Immature natural killer cell (primary cell): ENCODE results near the gene IER3. TPM values are rescaled to one million over a fixed set of nuclear protein-coding genes. Genes with fewer than 3 reads are reported as not detected.
"Not testable (repeated sequence)": the region's sequence is repeated elsewhere in the genome, so short reads cannot be mapped to it uniquely, and the experiment has no call there.

ENCODE experiments used
- DNase-seq, 3 donors: peaks; one replicate each; pipeline ENCODE4 v3.0.0; 2022; ENCODE audit warnings: mixed read lengths in 1 of 3
- H3K27ac Mint-ChIP-seq, 6 donors: one replicate each; pipeline ENCODE4 v1.8.0; 2020; ENCODE audit warnings: mixed read lengths in 6 of 6, mild to moderate bottlenecking in 5 of 6, inconsistent platforms in 4 of 6, moderate library complexity in 3 of 6
- H3K27me3 Mint-ChIP-seq, 3 donors: one replicate each; pipeline ENCODE4 v1.8.0; 2020 to 2021; ENCODE audit warnings: low read depth in 3 of 3, mild to moderate bottlenecking in 3 of 3, mixed read lengths in 3 of 3, moderate library complexity in 3 of 3, inconsistent platforms in 1 of 3
- H3K36me3 Mint-ChIP-seq, 3 donors: one replicate each; pipeline ENCODE4 v1.8.0; 2020; ENCODE audit warnings: mixed read lengths in 3 of 3, inconsistent platforms in 2 of 3, mild to moderate bottlenecking in 2 of 3
- H3K4me1 Mint-ChIP-seq, 2 donors: one replicate each; pipeline ENCODE4 v1.8.0; 2020; ENCODE audit warnings: inconsistent platforms in 2 of 2, mild to moderate bottlenecking in 2 of 2, mixed read lengths in 2 of 2, moderate library complexity in 1 of 2
- H3K4me3 Mint-ChIP-seq, 5 donors: one replicate each; pipeline ENCODE4 v1.8.0; 2020; ENCODE audit warnings: mild to moderate bottlenecking in 5 of 5, mixed read lengths in 5 of 5, inconsistent platforms in 3 of 5, moderate library complexity in 3 of 5
- H3K9me3 Mint-ChIP-seq, 6 donors: one replicate each; pipeline ENCODE4 v1.8.0; 2020; ENCODE audit warnings: mild to moderate bottlenecking in 6 of 6, mixed read lengths in 6 of 6, inconsistent platforms in 4 of 6, moderate library complexity in 3 of 6
- polyA plus RNA-seq, 3 donors: library from polyadenylated mRNA; unstranded; fragments of 300-500 nt; fragmentation: Illumina TruSeq; gene quantifications; one replicate each; pipeline ENCODE4 v1.2.3, GENCODE V29; 2021

Gene IER3
- polyA plus RNA-seq, 3 donors from 2014 or later = 1.0 to 2.7 (median 1.6) TPM

GRCh38 chr6:30764490-30765043, 20.2 kb upstream of the IER3 start:
- not testable (repeated sequence) for H3K4me3 Mint-ChIP-seq, H3K27ac Mint-ChIP-seq, DNase-seq, H3K9me3 Mint-ChIP-seq, H3K36me3 Mint-ChIP-seq, H3K27me3 Mint-ChIP-seq
- H3K4me1 Mint-ChIP-seq = peaks cover 15 to 18% of the 10 kb centered on the region in 2 donors

GRCh38 chr6:30763618-30764489, 19.5 kb upstream of the IER3 start:
- DNase-seq = no peak
- no peak overlapping the region for H3K4me3 Mint-ChIP-seq
- no peaks in the 10 kb centered on the region for H3K9me3 Mint-ChIP-seq
- H3K36me3 Mint-ChIP-seq = peaks cover 0 to 7% (median 0%) of the 10 kb centered on the region in 3 donors
- H3K4me1 Mint-ChIP-seq = peaks cover 8 to 11% of the 10 kb centered on the region in 2 donors
- peaks cover 2 to 5% (median 2%) of the 10 kb centered on the region in 3 donors for H3K27me3 Mint-ChIP-seq
- H3K27ac Mint-ChIP-seq = no peak overlapping the region

- Mint-ChIP-seq H3K4me1 (peaks cover 3 to 4% of the 10 kb centered on the region in 2 donors), H3K36me3 (peaks cover 0 to 7% (median 0%) of the 10 kb centered on the region in 3 donors), H3K27ac (no peak overlapping the region), H3K27me3 (peaks cover 2 to 5% (median 2%) of the 10 kb centered on the region in 3 donors), H3K9me3 (no peaks in the 10 kb centered on the region), H3K4me3 (no peak overlapping the region)
- no peak for DNase-seq
Measured at GRCh38 chr6:30763155-30763617, 18.8 kb upstream of the IER3 start.

GRCh38 chr6:30761791-30762429, 17.6 kb upstream of the IER3 start:
- H3K27me3 Mint-ChIP-seq = peaks cover 2 to 5% (median 4%) of the 10 kb centered on the region in 3 donors
- no peak for DNase-seq
- H3K4me1 Mint-ChIP-seq = no peaks in the 10 kb centered on the region
- no peaks in the 10 kb centered on the region for H3K9me3 Mint-ChIP-seq
- H3K36me3 Mint-ChIP-seq = peaks cover 0 to 7% (median 0%) of the 10 kb centered on the region in 3 donors
- H3K4me3 Mint-ChIP-seq = no peak overlapping the region
- H3K27ac Mint-ChIP-seq = no peak overlapping the region

GRCh38 chr6:30760549-30760948, 16.2 kb upstream of the IER3 start:
- no peaks in the 10 kb centered on the region for H3K9me3 Mint-ChIP-seq
- peaks cover 2 to 5% (median 2%) of the 10 kb centered on the region in 3 donors for H3K27me3 Mint-ChIP-seq
- DNase-seq = no peak
- H3K4me3 Mint-ChIP-seq = no peak overlapping the region
- no peaks in the 10 kb centered on the region for H3K4me1 Mint-ChIP-seq
- peaks cover 0 to 7% (median 0%) of the 10 kb centered on the region in 3 donors for H3K36me3 Mint-ChIP-seq
- no peak overlapping the region for H3K27ac Mint-ChIP-seq

- Mint-ChIP-seq H3K9me3 (no peaks in the 10 kb centered on the region), H3K27me3 (peaks cover 2 to 5% (median 2%) of the 10 kb centered on the region in 3 donors), H3K4me1 (no peaks in the 10 kb centered on the region), H3K36me3 (peaks cover 0 to 7% (median 0%) of the 10 kb centered on the region in 3 donors), H3K27ac (no peak overlapping the region), H3K4me3 (peak overlapping the region in 1 of 5 donors; percentile 18)
- no peak for DNase-seq
Measured at GRCh38 chr6:30759575-30760239, 15.4 kb upstream of the IER3 start.

- no peaks in the 10 kb centered on the region for H3K9me3 Mint-ChIP-seq
- H3K27ac Mint-ChIP-seq = no peak overlapping the region
Measured at GRCh38 chr6:30757261-30757904, 13.0 kb upstream of the IER3 start.

GRCh38 chr6:30756405-30757003, 12.2 kb upstream of the IER3 start:
- H3K27me3 Mint-ChIP-seq, DNase-seq, H3K9me3 Mint-ChIP-seq, H3K4me1 Mint-ChIP-seq, H3K4me3 Mint-ChIP-seq, H3K27ac Mint-ChIP-seq, H3K36me3 Mint-ChIP-seq: not testable (repeated sequence)

More at GRCh38 chr6:30757261-30757904, 13.0 kb upstream of the IER3 start:
- no peak for DNase-seq
- Mint-ChIP-seq H3K27me3 (peaks cover 0 to 5% (median 2%) of the 10 kb centered on the region in 3 donors), H3K36me3 (no peaks in the 10 kb centered on the region), H3K4me1 (no peaks in the 10 kb centered on the region), H3K4me3 (no peak overlapping the region)

GRCh38 chr6:30754631-30755030, 10.3 kb upstream of the IER3 start:
- H3K27ac Mint-ChIP-seq = no peak overlapping the region

GRCh38 chr6:30752157-30752927, 8.0 kb upstream of the IER3 start:
- no peak overlapping the region for H3K4me3 Mint-ChIP-seq

More at GRCh38 chr6:30754631-30755030, 10.3 kb upstream of the IER3 start:
- H3K36me3 Mint-ChIP-seq = no peaks in the 10 kb centered on the region
- DNase-seq = no peak
- no peaks in the 10 kb centered on the region for H3K9me3 Mint-ChIP-seq
- peaks cover 0 to 3% (median 2%) of the 10 kb centered on the region in 3 donors for H3K27me3 Mint-ChIP-seq
- H3K4me3 Mint-ChIP-seq = no peak overlapping the region
- H3K4me1 Mint-ChIP-seq = no peaks in the 10 kb centered on the region

GRCh38 chr6:30750379-30750668, 6.0 kb upstream of the IER3 start:
- Mint-ChIP-seq H3K36me3 (no peaks in the 10 kb centered on the region), H3K27ac (no peak overlapping the region), H3K9me3 (peaks cover 0 to 1% (median 0%) of the 10 kb centered on the region in 6 donors), H3K4me3 (no peak overlapping the region), H3K4me1 (peaks cover 0 to 1% of the 10 kb centered on the region in 2 donors), H3K27me3 (peaks cover 0 to 2% (median 0%) of the 10 kb centered on the region in 3 donors)
- no peak for DNase-seq

More at GRCh38 chr6:30752157-30752927, 8.0 kb upstream of the IER3 start:
- Mint-ChIP-seq H3K27me3 (peaks cover 0 to 2% (median 2%) of the 10 kb centered on the region in 3 donors), H3K27ac (no peak overlapping the region), H3K36me3 (no peaks in the 10 kb centered on the region), H3K4me1 (no peaks in the 10 kb centered on the region), H3K9me3 (peaks cover 0 to 1% (median 0%) of the 10 kb centered on the region in 6 donors)
- no peak for DNase-seq
